ENCODE data around the gene SPECC1.

SPECC1 gene

DNA sequence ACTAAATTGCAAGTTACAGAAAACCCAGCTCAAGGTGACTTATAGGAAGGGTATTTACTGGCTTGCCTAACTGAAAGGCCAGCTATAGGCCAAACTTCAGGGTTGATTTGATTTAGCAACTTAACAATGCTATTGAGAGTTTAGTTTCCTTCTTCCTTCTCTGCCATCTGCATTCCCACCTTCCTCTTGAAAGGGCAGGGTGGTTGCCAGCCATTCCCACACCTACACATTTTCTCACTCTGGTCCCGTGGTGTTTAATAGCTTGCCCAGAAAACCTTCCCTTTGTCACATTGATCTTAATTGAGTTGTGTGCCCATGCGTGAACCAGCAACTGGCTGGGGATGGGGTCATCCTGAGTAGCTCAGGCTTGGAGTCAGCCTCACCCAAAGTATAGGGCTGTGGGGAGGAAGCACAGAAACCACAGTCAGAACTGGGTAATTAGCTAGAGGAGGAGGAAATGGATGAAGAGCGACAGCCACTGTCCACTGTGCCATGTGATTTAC lies 194.7 kb downstream of the SPECC1 start:
- TF ChIP-seq MYC (IDR thresholded peaks at IDR 0.05; ENCODE audit: low read depth, low read length) = no peak
- TF ChIP-seq, protein P1, sequence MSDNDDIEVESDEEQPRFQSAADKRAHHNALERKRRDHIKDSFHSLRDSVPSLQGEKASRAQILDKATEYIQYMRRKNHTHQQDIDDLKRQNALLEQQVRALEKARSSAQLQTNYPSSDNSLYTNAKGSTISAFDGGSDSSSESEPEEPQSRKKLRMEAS (IDR thresholded peaks at IDR 0.05; ENCODE audit: low read depth, low read length) = no peak
- no peak overlapping the region for H3K4me3 ChIP-seq (ENCODE audit: low read depth, low read length)
- peak; percentile 34 for DNase-seq (ENCODE audit: low read depth)

DNA sequence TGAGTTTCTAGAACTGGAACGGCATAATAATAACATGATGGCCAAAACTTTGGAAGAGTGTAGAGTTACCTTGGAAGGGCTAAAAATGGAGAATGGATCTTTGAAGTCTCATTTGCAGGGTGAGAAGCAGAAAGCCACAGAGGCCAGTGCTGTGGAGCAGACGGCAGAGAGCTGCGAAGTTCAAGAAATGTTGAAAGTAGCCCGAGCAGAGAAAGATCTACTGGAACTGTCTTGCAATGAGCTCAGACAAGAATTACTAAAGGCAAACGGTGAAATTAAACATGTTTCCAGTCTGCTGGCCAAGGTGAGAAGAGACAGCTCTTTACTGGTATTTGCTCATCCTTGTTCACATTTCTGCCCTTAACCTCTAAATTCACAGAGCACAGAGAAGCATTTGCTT lies 196.4 kb downstream of the SPECC1 start:
- TF ChIP-seq, protein P1 (IDR thresholded peaks at IDR 0.05; ENCODE audit: low read depth, low read length) = no peak
- TF ChIP-seq MYC (IDR thresholded peaks at IDR 0.05; ENCODE audit: low read depth, low read length) (no peak), POLR2A (IDR thresholded peaks at IDR 0.05; ENCODE audit: extremely low read depth, insufficient read length) (no peak)
- TF ChIP-seq, protein P2, sequence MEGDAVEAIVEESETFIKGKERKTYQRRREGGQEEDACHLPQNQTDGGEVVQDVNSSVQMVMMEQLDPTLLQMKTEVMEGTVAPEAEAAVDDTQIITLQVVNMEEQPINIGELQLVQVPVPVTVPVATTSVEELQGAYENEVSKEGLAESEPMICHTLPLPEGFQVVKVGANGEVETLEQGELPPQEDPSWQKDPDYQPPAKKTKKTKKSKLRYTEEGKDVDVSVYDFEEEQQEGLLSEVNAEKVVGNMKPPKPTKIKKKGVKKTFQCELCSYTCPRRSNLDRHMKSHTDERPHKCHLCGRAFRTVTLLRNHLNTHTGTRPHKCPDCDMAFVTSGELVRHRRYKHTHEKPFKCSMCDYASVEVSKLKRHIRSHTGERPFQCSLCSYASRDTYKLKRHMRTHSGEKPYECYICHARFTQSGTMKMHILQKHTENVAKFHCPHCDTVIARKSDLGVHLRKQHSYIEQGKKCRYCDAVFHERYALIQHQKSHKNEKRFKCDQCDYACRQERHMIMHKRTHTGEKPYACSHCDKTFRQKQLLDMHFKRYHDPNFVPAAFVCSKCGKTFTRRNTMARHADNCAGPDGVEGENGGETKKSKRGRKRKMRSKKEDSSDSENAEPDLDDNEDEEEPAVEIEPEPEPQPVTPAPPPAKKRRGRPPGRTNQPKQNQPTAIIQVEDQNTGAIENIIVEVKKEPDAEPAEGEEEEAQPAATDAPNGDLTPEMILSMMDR (IDR thresholded peaks at IDR 0.05; ENCODE audit: low read depth, low read length) = no peak

DNA sequence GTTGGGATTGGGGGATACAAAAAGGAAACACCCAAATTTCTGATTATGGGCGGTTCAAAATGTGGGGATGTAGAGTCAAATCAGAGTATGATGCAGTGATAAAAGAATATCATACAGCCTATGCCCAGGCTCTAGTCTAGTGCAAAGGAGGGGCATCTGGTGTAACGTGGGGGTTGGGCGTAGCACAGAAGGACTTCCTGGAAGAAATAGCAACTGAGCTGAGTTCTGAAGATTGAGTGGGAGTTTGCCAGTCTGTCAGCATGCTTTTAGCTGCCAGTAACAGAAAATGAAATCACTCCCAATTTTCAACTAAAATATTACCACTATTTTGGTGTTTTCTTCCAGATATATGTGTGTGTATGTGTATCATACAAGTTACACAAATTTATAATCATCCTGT lies 196.9 kb downstream of the SPECC1 start:
- H3K4me3 ChIP-seq (ENCODE audit: low read depth, low read length) = no peak overlapping the region
- TF ChIP-seq MYC (IDR thresholded peaks at IDR 0.05; ENCODE audit: low read depth, low read length) = no peak
- TF ChIP-seq, protein P1 (IDR thresholded peaks at IDR 0.05; ENCODE audit: low read depth, low read length) = no peak
- TF ChIP-seq, protein P2 (IDR thresholded peaks at IDR 0.05; ENCODE audit: low read depth, low read length) = no peak
- no peak for TF ChIP-seq POLR2A (IDR thresholded peaks at IDR 0.05; ENCODE audit: extremely low read depth, insufficient read length)
- peak; percentile 43 for DNase-seq (ENCODE audit: low read depth)

More for the DNA sequence above, 196.4 kb downstream of the SPECC1 start:
- DNase-seq (ENCODE audit: low read depth) = no peak
- H3K4me3 ChIP-seq (ENCODE audit: low read depth, low read length) = no peak overlapping the region

DNA sequence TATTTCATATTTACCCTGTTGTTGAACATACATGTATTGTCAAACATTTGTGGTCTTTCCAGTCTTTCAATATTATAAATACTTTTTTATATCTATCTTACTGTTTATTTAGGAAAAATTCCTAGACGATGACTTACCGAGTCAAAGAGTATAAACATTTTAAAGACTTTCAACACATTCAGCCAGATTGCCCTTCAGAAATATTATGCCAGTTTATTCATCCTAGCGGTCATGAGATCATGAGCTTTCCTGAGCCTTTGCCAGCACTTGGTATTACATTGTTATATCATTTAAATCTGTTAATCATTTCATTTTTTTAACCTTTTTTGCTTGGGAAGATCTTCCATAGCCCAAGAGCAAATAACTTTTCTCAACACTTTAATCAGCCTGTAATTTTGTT lies 197.4 kb downstream of the SPECC1 start:
- H3K4me3 ChIP-seq (ENCODE audit: low read depth, low read length) = no peak overlapping the region
- TF ChIP-seq POLR2A (IDR thresholded peaks at IDR 0.05; ENCODE audit: extremely low read depth, insufficient read length) = no peak
- TF ChIP-seq, protein P2 (IDR thresholded peaks at IDR 0.05; ENCODE audit: low read depth, low read length) = no peak
- TF ChIP-seq MYC (IDR thresholded peaks at IDR 0.05; ENCODE audit: low read depth, low read length) = no peak
- TF ChIP-seq, protein P1 (IDR thresholded peaks at IDR 0.05; ENCODE audit: low read depth, low read length) = no peak
- DNase-seq (ENCODE audit: low read depth) = no peak

DNA sequence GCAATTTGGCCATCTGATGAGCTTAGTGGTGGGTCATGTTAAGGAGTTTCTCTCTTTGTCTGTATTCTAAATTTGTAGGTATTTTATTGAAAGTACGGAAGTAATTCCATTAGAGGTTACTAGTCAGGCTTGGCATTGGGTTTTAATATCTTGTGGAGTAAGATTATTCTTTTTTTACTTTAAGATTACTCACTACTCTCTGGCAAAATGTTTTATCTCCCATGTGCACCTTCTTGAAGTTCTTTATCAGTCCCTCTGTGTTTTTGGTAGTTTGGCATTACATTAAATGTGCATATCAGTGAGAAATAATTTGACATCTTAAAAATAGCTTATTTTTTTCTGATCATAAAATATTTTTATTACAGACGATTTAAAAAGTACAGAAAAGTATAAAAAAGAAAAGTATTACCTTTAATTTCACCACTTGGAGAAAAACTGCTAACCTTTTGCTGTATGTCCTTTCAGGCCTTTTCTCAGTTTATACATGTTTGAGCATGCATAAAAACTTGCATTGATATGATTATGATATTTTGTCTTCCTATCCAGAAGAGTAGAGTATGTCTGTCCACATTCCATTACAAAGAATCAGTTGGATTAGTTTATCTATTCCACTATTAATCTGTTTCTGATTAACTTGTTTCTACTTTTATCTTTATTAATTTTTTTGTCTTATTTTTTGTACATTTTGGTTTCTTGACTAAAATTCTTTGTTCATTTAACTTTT lies 198.3 kb downstream of the SPECC1 start:
- DNase-seq (ENCODE audit: low read depth) = no peak
- no peak overlapping the region for H3K4me3 ChIP-seq (ENCODE audit: low read depth, low read length)
- TF ChIP-seq, protein P2 (IDR thresholded peaks at IDR 0.05; ENCODE audit: low read depth, low read length) = no peak
- TF ChIP-seq MYC (IDR thresholded peaks at IDR 0.05; ENCODE audit: low read depth, low read length) = no peak
- TF ChIP-seq, protein P1 (IDR thresholded peaks at IDR 0.05; ENCODE audit: low read depth, low read length) = no peak
- no peak for TF ChIP-seq POLR2A (IDR thresholded peaks at IDR 0.05; ENCODE audit: extremely low read depth, insufficient read length)

DNA sequence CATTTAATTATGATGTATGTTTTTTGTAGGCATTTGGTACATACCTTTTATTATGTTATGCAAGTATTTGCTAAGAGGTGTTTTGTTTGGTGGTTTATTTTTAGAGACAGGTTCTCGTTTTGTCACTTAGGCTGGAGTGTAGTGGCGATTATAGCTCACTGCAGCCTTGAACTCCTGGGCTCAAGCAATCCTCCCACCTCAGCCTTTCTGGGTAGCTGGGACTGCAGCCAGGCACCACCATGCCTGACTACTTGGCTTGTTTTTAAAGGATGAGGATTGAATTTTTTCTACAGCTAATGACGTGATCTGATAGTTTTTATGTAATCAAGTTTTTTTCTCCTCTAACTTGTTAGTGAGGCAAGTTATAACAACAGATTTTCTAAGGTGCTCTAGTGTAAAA lies 199.6 kb downstream of the SPECC1 start:
- TF ChIP-seq, protein P2 (IDR thresholded peaks at IDR 0.05; ENCODE audit: low read depth, low read length) = no peak
- no peak for TF ChIP-seq MYC (IDR thresholded peaks at IDR 0.05; ENCODE audit: low read depth, low read length)
- TF ChIP-seq, protein P1 (IDR thresholded peaks at IDR 0.05; ENCODE audit: low read depth, low read length) = no peak
- no peak for TF ChIP-seq POLR2A (IDR thresholded peaks at IDR 0.05; ENCODE audit: extremely low read depth, insufficient read length)
- no peak for DNase-seq (ENCODE audit: low read depth)
- H3K4me3 ChIP-seq (ENCODE audit: low read depth, low read length) = no peak overlapping the region

All from NB4 (cell line).